ENCODE data around the gene SHISA5.

DNA sequence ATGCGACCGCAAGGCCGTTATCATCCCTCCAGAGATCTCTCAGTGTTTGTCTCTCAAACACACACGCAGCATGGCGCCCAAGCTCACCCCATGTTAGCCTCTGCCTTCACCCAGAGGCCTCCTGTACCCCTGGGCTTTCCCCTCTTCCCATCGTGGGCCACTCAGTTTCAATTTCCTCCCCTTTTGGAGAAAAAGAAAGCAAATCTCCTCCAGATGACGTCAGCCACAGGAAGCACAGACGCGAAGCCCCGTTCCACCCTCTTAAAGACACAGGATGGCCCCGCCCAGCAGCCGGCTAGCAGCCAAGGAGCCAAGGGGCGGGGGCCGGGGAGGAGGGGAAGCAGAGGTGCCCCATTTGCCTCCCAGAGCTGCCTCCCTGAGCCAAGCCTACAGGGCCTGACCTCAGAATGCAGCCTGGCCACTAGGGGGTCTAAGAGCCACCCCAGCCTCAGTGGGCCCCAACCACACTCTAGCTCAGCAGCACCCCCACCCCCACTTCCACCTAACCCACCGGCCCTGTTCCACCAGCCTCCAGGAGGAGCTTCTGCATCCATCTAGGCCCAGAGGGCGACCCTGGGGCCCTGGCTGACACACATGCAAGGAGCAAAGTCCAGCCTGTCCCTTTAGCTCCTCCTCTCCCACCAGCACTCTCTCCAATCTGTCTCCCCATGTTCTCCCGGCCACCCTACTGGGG, 30.9 kb downstream of the SHISA5 start:
- TF ChIP-seq EZH2 (IDR thresholded peaks at IDR 0.05) (no peak), POLR2AphosphoS5 (IDR thresholded peaks at IDR 0.05; ENCODE audit: borderline replicate concordance, low read depth, low read length) (peak; percentile 84)

All from SK-N-MC (cell line).